AG04450 (cell line): ENCODE data around the gene RBM46. TPM values are rescaled to one million over a fixed set of nuclear protein-coding genes. Genes with fewer than 3 reads are reported as not detected.
A peak's percentile ranks its signal among the peaks of the same experiment; 100 is the strongest.
"Not testable (repeated sequence)": the region's sequence is repeated elsewhere in the genome, so short reads cannot be mapped to it uniquely, and the experiment has no call there.

Experiments used
- CTCF ChIA-PET: fragments of 300-600, 350-600 bp; formaldehyde crosslinking; extraction: SDS; loops from one replicate; lab custom pipeline; 2022; ENCODE audit warnings: antibody characterized with exemption, inconsistent platforms; lab: Charles Lee
- POLR2A ChIA-PET: fragments of 350-600 bp; formaldehyde crosslinking; extraction: SDS; loops from one replicate; lab custom pipeline; 2021; ENCODE audit warnings: antibody characterized with exemption, inconsistent platforms; lab: Yijun Ruan, JAX
- DNase-seq: peaks from one replicate; pipeline ENCODE4 v3.0.0-alpha.2; 2011; ENCODE audit warnings: low read depth, low spot score
- H3K27ac ChIP-seq: one replicate; pipeline ENCODE4 v1.5.1; 2012; ENCODE audit warnings: low read depth, low read length, control low read depth
- H3K27me3 ChIP-seq: one replicate; pipeline ENCODE4 v1.6.0; 2012; ENCODE audit warnings: low read length; ENCODE audit not compliant: control insufficient read depth, insufficient read depth
- H3K4me3 ChIP-seq: 2 replicates; pipeline ENCODE4 v1.5.1; 2011; ENCODE audit warnings: mild to moderate bottlenecking, low read depth, low read length, control low read depth
- H3K9me3 ChIP-seq: 2 replicates; pipeline ENCODE4 v1.5.1; 2012; ENCODE audit warnings: low read length; ENCODE audit not compliant: control insufficient read depth, insufficient read depth
- CTCF ChIP-seq: IDR thresholded peaks from 2 replicates; pipeline ENCODE4 v1.5.1; 2011; ENCODE audit warnings: low read depth, low read length, control low read depth, inconsistent platforms
- polyA plus RNA-seq: library from polyadenylated mRNA; depleted of rRNA; stranded (reverse); fragments of >200 nt; gene quantifications from 2 replicates; pipeline ENCODE4 v1.2.3, GENCODE V29; 2011

The RBM46 gene
- polyA plus RNA-seq, 1 experiment = not detected

- ChIA-PET CTCF (interaction anchor here (2.5 kb wide), 1 partner anchor 74 kb away, joined by 6 read pairs; no protein-coding TSS in a partner anchor), POLR2A (no interaction called here)
- no peak for DNase-seq
Measured at GRCh38 chr4:154854362-154854761, 73.3 kb downstream of the RBM46 start.

GRCh38 chr4:154858166-154858565 lies 77.1 kb downstream of the RBM46 start:
- DNase-seq = no peak
- no peak overlapping the region for H3K27ac ChIP-seq
- POLR2A ChIA-PET = no interaction called here
- H3K4me3 ChIP-seq = no peak overlapping the region
- H3K27me3 ChIP-seq = no peaks in the 10 kb centered on the region
- CTCF ChIA-PET = interaction anchor here (1.2 kb wide), 1 partner anchor 10 kb away, joined by 3 read pairs; no protein-coding TSS in a partner anchor
- TF ChIP-seq CTCF = no peak
- H3K9me3 ChIP-seq = no peaks in the 10 kb centered on the region; the same call in none of the 2 replicates

More at GRCh38 chr4:154854362-154854761, 73.3 kb downstream of the RBM46 start:
- Histone ChIP-seq H3K4me3 (no peak overlapping the region), H3K27ac (no peak overlapping the region), H3K27me3 (no peaks in the 10 kb centered on the region), H3K9me3 (no peaks in the 10 kb centered on the region)
- peak; percentile 26 for TF ChIP-seq CTCF

GRCh38 chr4:154868414-154869194 lies 87.5 kb downstream of the RBM46 start:
- Histone ChIP-seq H3K27ac (no peak overlapping the region), H3K9me3 (no peaks in the 10 kb centered on the region; the same call in 1 of the 2 replicates), H3K4me3 (no peak overlapping the region), H3K27me3 (no peaks in the 10 kb centered on the region)
- no peak for TF ChIP-seq CTCF
- DNase-seq = no peak
- CTCF ChIA-PET = interaction anchor here (0.5 kb wide), 1 partner anchor 246 kb away, joined by 4 read pairs; no protein-coding TSS in a partner anchor
- POLR2A ChIA-PET = no interaction called here

GRCh38 chr4:154869301-154869700 lies 88.2 kb downstream of the RBM46 start:
- CTCF ChIA-PET = interaction anchor here (0.5 kb wide), 1 partner anchor 247 kb away, joined by 4 read pairs; no protein-coding TSS in a partner anchor
- no peak for DNase-seq
- Histone ChIP-seq H3K27ac (no peak overlapping the region), H3K27me3 (no peaks in the 10 kb centered on the region), H3K4me3 (no peak overlapping the region), H3K9me3 (no peaks in the 10 kb centered on the region; the same call in 1 of the 2 replicates)
- TF ChIP-seq CTCF = no peak
- POLR2A ChIA-PET = no interaction called here

- no peak for DNase-seq
- ChIA-PET POLR2A (no interaction called here), CTCF (interaction anchor here (0.8 kb wide), 1 partner anchor 39 kb away, joined by 4 read pairs; no protein-coding TSS in a partner anchor)
- TF ChIP-seq CTCF = no peak
- no peak overlapping the region for H3K4me3 ChIP-seq
- no peak overlapping the region for H3K27ac ChIP-seq
- no peaks in the 10 kb centered on the region; the same call in 1 of the 2 replicates for H3K9me3 ChIP-seq
- no peaks in the 10 kb centered on the region for H3K27me3 ChIP-seq
Measured at GRCh38 chr4:154872198-154872597, 91.1 kb downstream of the RBM46 start.

GRCh38 chr4:154874049-154874448 lies 93.0 kb downstream of the RBM46 start:
- H3K9me3 ChIP-seq, H3K4me3 ChIP-seq, DNase-seq, H3K27ac ChIP-seq, CTCF ChIA-PET, POLR2A ChIA-PET, H3K27me3 ChIP-seq: not testable (repeated sequence)
